GM19324 (cell line): ENCODE data around the gene ODF2.

Experiments
- ATAC-seq: cut with Tn5 transposase; IDR thresholded peaks from one replicate; pipeline ENCODE4 v1.9.1; 2021; ENCODE audit warnings: mild to moderate bottlenecking, moderate library complexity; ENCODE audit not compliant: unreplicated experiment, low FRiP score

The ODF2 gene

DNA sequence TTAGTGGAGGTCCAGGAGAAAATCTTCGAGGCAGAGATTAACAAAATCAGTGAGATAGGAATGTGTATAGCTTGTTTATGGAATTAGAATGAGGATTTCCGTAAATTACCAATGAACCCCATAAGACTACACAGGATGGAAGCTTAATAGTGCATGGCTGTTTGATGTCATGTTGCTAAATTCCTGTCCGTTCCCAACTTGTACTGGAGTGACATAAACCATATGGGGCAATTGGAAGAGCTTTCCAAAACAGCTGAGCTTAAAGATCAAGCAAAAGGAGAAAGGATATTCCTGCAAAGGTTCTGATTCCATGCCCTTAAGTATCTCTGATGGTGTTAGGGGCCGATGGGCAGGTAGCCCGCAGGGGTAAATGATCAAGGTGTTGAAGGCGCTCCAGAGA is 66.2 kb downstream of the ODF2 start:
- no peak for ATAC-seq

DNA sequence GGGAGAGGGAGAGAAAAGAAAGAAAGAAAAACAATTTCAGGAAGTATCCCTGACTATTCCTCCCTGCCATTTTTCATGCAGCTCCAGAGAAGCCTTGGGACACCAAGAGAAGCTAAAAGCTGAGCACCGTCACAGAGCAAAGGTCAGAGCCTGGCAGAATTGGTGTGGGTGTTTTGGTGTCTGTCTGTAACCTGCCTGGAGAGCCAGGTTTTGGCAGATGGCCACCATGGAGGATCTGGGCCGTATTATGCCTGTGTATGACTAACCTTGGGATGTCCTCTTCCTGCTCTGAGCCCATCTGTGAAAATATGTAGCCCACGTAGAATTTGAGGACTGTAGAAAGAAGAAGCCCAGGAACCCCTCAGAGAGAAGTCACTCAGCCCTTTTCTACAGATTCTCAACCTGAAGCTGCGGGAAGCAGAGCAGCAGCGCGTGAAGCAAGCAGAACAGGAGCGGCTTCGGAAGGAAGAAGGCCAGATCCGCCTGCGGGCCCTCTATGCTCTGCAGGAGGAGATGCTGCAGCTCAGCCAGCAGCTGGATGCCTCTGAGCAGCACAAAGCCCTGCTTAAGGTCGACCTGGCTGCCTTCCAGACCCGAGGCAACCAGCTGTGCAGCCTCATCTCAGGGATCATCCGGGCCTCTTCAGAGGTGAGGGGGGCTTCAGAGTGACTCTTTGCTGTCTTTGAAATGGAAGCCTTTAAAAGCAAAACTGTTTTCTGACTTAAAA is 67.6 kb downstream of the ODF2 start:
- no peak for ATAC-seq

DNA sequence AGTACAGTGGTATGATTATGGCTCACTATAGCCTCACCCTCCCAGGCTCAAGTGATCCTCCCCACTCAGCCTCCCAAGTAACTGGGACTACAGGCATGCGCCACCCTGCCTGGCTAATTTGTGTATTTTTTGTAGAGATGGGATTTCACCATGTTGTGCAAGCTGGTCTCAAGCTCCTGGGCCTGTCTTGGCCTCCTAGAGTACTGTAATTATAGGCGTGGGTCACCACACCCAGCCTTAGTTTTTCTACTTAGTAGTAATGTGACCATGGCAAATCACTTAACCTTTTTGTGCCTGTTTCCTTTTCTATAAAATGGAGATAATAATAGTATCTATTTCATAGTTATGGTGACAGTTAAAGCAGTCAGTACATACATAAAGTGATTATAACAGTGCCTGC is 70.9 kb downstream of the ODF2 start:
- ATAC-seq = no peak

DNA sequence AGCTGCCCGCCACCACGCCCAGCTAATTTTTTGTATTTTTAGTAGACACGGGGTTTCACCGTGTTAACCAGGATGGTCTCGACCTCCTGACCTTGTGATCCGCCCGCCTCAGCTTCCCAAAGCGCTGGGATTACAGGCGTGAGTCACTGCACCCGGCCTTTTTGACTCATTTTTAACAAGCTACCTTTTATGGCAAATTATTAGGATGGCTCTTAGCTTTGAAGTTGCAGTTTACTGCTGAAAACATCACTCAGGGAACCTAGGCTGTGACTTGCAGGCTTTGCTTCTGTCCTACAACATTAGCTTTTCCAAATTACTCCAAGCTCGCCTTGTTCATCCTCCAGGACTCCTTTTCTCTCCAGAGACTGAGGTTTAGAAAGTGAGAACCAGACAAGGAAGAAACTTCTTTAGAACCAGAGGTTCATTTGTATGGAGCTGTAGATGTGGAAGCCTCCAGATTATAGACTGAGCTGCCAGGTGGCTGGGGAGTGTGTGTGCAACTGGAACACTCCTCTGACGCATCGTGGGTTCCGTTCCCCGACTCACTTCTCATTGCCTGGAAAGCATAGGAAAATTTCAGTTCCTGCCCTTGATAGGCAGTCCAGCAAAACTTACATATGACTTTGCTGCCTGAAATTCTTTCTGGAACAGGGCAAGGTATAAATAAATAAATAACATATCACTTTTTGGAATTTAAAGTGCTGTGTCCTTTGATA is 72.8 kb downstream of the ODF2 start:
- no peak for ATAC-seq

DNA sequence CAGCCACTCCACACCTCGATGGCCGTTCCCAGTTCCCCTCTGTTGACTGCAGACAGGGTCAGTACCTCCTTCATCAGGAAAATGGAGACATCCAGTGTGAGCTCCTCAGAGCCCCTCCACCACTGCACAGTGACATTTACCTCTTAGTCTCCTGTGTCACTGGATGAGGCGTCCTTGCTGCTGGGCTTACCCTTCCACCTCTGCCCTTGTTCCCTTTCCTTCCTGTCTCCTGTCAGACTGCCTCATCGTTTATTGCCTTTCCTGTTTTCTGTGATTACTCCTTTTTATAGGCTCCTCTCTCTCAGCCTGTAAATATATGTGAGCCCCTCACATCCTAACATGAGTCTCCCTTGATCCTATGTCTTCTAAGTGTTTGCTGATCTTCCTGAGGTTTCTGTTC is 73.4 kb downstream of the ODF2 start:
- ATAC-seq = no peak

DNA sequence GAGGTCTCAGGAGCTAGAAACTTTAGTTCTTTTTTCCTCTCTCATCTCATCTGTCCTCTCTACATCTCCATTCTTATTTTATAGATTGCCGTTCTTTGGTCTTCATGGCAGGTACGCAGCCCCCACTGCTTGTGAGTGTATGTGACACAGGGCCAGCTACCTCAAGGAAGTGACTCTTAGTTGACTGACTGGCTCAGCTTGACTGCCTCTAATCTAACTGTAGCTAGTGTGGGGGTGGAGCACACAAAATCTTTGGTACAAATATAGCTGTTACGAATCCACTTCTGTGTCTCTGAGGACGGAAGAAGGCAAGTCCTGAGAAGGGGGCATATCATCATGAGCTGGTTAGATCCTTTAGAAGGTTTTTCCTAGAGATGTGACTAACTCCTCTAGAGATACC is 76.8 kb downstream of the ODF2 start:
- no peak for ATAC-seq

DNA sequence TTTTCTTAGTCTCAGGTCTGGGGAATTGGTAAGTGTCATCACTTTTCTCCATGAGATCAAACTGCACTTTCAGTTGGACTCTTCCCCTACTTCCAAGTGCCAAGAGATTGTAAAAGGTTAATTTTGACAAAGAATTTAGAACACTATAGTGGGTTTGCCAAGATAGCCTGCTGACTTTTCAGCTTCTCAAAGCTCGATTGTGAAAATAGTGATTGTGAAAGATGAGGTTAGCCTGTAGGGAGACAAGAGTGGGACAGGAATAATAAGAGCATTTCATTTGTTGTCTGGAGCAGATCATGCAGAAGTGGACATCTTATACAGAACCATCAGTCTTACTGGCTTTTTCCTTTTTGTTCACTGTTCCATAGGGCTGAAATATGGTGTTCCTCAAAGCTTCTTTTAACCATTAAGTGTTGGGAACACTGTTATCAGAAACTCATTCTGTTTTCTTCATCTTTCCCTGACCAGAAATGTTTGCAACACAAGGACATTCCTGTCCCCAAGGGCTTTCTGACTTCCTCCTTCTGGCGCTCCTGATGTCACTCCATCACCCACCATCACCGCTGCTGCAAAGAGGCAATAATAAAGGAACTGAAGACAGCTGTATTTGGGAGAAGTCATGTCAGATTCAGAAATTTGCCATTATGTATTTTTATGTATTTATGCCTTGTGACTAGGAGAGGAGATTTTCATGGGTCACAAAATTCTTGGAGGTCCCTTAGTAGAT is 85.0 kb downstream of the ODF2 start:
- ATAC-seq = no peak

DNA sequence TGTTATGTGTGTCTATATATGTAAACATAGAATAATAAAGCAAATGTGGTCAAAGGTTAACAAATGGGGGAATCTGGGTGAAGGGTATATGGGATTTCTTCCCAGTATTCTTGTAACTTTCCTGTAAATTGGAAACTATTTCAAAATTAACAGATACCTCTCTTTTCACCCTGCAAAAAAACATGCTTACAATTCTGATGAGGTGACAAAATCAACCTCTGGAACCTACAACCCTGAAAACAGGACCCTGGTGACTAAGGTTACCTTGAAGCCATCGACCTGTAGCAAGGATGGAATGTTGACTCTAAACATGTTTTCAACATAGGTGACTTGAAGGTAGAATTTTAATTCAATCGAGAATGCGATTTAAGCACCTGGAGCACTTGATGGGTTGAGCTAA is 90.7 kb downstream of the ODF2 start:
- no peak for ATAC-seq

DNA sequence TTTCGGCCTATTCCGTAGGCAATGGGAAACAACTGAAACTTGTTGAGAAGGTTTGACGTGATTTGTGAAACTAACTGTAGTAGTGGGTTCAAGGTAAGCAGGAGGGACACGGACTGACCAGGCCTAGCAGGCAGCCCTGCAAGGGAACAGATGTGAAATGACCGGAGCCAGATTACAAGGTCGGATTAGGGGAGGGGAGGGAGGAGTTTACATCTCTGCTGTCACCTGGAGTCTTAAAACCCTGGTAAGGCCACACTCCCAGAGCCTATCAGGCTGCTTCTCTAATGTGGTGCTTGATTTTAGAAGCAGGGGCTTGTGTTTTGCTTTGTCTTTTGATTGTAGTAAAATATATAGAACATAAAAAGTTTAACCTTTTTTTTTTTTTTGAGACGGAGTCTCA is 93.1 kb downstream of the ODF2 start:
- no peak for ATAC-seq

DNA sequence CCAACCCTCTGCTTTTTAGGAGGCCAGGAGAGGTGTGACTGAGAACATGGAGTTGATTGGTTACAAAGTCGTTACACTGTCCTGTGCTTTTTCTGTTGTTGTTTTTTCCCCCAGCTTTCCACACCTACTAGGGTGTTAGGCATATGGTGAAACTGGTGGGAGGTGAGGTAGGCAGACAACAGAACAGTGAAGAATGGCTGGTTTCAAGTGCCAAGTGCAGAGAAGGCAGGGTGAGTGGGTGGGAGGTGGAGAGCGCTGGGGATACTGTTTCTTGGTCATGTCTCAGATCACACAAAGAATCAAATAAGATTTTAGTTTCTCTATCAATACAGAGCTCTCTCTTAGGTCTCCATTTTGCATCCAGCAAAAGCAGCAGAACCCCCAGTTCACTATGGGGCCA is 94.4 kb downstream of the ODF2 start:
- ATAC-seq = no peak
